A172 (cell line): ENCODE data around the gene HOXB5. TPM values are rescaled to one million over a fixed set of nuclear protein-coding genes. Genes with fewer than 3 reads are reported as not detected.

Experiments
- DNase-seq: peaks from one replicate; pipeline ENCODE4 v3.0.0-alpha.2; 2015; ENCODE audit warnings: low spot score
- total RNA-seq: library from RNA; depleted of rRNA; stranded (reverse); fragments of >200 nt; shearing (Covaris generic); gene quantifications from 2 replicates; pipeline ENCODE4 v1.2.3, GENCODE V29; 2014; rRNA removed

Gene HOXB5
- total RNA-seq = 2.0 and 2.4 TPM in 2 replicates

GRCh38 chr17:48593126-48593829, at the start of gene HOXB5:
Gene HOXB5 (minus strand): TSS chr17:48593779. CDS start chr17:48593682, 97 bp downstream.
- DNase-seq = no peak

DNA sequence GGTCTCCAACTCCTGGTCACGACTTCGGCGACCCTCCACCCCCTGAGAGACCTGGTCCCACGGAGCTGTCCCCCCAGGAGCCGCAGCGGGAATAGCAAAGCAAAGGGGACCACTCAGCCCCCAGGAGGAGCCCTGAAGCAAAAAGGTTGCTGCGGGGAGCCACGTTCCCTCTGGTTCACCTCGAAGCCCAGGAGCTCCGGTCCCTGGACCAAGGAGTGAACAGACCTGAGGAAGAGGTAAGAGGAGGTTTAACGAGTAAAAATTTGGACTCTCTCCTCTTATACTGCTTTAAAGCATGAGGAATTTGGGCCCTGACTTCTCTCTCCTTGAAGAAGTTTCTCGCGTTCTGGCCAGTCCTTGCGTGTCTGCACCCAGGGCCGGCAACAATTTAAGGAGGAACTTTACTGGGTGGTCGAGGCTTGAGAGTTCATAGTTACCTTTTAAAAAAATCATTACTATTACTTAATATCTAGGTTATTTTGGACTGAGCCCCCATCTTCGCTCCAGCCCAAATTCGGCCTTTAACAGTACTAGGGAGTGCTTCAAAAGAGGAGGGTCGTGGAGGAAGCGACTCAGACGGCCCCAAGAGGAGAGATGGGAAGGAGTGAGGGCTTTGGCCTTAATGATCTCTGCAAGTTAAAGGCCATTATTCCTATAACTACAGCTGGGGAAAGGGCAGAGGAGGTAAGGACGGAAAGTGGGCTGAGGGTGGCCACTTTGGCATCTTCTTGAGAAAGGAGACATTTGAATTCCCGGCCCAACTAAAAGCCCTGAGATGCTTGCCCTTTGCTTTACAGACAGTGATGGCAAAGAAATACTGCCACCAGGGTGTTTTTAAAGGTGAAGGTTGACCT, 49.5 kb upstream of the HOXB5 start:
- DNase-seq = no peak

DNA sequence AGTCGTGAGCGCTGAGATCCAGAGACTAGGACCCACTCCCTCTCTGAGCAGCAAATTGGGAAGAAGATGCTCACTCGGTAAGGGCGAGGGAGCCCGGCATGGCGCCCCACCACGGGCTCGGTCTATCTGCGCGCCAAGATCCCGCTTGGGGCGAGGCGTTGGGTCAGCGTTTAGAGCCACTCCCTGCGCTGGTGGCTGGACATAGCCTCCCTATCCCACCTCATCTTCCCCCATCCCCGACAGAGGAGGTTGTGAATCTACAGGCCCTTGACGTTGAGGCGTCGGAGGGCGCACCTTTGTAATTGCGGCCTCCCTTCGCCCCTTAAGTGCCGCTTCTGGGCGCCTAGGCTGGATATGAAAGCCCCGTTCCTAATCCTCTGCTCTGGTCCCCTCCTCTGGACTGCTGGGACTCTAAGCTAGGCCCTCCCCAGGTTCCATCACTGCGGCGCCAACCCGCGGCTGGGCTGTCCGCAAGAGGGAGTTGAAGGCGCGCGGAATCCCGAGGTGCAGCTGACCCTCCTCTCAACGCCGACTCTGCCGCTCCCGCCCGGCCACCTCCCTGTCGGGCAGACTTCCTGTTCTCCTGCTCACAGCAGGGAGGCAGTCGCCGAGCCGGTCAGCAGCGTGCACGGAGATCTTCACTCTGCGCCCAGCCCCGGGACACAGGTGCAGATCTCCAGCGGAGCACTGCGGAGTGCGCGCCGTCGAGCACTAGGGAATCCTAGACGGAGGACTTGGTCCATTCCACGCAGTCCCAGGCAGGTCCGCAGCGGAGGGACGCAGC, 48.7 kb upstream of the HOXB5 start:
- no peak for DNase-seq

DNA sequence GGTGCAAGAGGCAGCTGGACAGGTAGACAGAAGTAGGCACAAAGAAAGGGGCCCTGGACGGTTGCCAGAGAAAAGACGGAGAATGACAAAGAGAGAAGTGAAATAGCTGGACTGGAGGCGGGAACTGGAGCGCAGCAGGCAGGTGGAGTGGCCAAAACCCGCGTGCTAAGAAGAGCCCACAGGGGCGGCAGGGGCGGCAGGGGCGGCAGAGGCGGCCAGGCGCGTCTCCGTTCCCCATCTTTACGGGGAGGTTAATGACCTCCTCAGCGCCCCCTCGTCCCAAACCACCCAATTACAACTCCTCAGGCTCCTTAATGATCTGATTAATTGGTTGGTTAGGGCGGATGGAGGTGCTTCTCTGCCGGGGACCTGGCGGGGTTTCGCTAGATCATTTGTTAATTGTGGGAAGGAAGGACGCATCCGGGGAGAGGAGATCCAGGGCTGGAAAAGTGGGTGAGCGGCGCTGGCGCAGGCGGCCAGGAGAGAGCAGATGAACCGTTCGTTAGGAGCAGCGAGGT, 48.0 kb upstream of the HOXB5 start:
- no peak for DNase-seq

DNA sequence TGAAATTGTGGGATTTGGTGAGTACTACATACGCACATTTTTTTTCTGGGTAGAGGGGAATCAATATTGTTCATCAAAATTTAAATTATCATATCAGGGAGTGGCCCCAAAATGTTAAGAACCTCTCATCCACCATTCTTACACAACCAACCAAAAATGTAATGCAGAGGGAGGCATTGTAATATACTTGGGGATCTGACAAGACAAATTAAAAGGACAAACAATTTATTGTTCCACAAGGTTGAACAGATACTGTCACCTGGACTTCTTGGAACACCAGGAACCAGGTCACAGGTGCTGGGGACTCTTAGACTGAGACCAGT, 47.2 kb upstream of the HOXB5 start:
- DNase-seq = no peak

GRCh38 chr17:48639982-48640857, 46.6 kb upstream of the HOXB5 start:
- no peak for DNase-seq

GRCh38 chr17:48639136-48639535, 45.6 kb upstream of the HOXB5 start:
- DNase-seq = no peak

DNA sequence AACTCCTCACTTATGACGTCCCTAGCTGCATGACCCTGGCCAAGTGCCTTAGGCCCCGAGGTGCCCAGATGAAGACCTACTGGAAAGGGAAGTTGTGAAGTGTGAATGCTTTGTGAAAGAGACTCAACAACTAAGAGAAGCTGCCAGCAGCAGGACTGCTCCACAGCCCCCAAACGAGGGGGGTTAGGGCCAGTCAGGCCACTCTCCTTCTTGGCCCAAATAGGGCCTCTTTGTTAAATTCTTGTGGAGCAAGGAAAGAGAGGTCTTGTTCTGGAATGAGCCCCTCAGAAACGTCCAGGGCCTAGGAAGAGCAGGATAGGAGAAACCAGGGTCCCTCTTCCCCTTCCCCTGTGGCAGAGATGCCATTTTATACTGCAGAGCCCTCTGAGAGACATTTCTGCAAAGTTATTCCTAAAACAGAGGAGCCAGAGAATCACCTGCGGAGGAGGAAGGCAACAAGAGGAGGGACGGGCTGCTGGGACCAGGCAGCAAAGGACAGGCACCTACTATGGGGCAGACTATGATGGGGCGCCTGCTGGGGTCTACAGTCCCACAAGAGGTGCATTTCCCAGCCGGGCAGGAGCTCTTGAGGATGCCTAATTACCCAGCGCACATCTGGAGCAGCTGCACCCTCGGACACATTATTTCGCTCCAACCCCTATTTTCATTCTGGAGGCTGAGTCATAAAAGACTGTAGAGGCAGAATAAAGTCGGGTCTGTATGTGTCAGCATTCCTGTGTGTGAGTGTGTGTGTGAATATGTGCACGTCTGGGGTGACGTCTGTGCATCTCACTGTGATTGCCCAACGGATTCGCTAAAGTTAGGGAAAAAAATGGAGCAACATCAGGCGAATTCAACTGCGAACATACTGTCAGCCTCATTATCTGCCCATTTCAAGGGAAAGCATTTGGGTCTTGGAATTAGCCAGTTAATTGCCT, 44.0 kb upstream of the HOXB5 start:
- peak; percentile 45 for DNase-seq

DNA sequence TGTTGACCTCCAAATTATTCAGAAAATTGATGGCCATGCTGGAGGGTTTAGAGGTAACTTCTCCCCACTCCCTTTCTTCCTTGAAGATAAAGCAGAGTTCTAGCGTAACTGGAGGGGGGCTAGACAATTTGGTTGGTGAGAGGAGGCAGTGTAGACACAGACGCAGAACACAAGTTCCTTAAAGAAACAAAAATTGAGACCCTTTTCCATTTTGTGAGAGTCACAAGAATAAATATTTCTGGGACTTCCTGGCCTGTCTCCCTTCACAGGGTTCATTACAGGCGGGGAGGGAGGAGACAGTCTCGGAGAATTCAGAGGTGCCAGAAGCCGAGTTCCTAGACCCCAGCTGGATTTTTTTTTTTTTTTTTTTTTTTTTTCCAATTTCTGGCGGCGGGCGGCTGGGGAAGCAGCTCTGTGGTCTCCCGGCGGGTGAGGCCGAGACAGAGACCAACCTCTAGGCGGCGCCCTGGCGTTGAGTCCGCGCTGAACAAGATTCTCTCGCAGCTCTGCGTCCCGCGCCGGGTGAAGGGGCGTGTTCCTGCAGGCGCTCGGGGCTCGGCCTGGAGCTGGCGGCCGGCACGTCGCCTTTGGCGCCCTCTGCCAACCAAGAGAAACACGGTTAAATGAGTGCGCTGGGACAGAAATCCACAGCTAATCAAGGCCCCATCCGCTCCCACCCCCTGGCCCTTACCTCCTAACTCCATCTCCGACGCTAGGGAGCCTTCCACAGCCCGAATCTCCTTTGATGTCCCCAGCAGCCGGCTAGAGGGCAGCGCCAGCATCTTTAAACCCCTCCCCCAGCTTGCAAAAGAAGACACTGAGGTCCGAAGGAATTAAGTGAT, 42.8 kb upstream of the HOXB5 start:
- DNase-seq = peak; percentile 39

DNA sequence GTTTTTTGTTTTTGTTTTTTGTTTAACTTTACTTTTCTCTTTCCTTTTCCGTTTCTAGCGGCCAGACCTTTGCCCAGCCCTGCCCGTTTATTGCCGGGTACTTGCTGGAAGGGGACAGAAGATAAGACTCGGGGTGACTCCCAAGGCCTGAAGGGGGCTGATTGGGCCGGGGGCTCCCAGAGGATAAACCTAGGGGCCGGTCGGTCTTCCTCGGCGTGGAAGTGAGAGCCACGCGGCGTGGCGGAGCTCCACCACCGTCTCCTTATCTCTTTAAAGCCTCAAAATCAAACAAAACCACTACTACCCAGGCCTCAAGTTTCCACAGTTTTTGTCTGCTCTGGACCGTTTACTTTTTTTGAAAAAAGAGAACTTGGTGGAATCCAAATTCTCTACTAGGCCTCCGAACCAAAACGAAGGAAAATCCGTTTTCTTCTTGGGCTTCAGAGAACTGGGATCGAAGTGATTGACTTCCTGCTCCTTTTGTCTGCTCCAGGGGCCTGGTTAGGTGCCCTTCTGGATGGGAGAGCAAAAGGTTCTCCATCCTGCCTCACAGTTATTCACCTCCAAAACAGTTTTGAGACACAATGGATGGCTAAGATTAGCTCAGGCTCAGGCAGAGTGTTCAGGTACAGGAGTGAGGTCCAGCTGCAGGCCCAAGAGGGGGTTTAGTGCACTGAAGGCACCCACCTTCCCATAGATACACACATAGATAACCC, 41.1 kb upstream of the HOXB5 start:
- no peak for DNase-seq

DNA sequence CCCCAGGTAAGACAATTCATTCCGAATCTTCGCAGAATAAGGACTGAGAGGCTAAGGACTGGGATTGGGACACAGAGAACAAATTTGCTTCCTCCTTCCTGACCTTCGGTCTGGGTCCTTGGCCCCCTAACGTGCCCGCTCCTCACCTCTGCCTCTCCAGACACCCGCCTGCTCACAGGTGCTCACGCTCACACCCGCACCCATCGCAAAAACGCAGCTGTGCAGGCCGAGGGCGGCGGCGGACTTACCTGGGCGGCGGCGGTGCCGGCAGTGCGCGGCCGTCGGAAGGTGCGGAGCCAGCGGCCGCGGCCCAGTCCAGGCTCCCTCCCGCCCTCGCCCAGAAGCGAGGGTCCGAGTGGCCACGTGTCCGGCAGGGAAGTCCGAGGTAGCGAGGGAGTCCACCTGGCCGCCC, 39.7 kb upstream of the HOXB5 start:
- DNase-seq = no peak

DNA sequence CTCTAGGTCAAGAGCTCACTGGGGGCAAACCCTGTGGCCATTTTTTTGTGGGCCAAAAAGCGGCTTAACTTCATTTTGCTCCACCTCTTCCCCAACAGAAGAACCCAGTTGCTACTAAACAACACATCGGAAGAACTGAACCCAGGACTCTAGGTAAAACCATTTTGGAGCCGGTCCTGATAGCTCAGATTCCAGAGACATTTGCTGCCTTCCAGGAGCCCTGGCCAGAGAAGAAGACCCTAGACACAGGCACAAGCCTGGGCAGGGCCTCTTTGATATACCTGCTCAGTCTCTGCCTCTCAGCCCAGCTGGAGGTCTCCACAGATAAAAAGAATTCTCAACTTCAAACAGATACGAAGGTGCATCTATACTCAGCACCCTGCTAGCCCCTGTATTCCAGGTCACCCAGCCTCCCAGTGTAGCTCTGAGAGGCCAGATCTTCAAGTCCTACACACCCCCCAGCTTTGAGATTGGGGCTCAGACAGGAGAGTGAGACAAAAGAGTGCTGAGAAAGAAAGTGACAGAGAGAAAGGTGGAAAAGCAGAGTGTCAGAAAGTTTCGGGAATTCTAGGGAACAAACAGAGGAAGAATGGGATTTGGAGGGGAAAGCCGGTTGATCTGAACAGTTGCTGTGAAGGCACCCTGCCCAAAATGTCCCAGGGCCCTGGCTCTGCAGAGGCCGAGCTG, 39.1 kb upstream of the HOXB5 start:
- no peak for DNase-seq

DNA sequence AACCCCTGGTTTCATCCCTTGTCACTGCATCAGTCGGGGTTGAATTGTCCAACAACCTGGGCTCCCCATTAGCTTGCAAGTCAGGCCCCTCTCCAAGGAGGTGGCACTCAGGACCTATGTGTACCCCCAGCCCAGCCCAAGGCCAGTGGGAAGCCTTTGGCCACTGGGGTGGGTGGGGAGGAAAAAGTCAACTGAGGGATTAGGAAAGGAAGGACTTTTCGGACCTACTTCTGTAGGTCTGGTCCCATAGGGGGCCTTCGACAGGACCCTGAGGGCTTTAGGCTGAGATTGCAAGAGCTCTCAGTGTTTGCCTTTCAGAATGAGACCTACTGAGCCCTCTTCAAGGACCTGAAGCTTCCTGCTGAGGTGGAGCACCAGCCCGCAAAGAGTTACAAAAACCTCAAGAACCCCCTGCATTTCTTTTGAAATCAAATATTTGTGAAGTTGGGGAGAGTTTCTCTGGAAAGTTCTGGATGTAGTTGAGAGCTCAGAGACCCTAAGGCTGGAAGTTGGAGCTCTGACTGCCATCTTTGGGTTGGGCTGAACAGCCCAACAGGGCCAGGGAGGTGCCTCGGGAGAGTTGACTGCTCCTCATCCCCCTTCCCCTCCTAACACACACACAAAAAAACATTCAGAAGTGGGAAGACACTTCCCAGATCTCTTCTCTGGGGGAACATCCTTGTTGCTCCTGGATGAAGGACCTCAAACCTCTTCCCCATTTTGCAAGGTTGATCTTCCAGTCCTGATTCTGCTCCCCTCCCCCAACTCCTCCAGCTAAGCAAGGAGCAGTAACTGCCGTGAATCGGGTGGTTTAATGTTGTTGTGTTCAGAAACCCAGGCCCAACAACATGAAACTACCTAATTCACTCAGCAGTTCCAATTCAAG, 38.4 kb upstream of the HOXB5 start:
- DNase-seq = no peak

- DNase-seq = no peak
Observed at GRCh38 chr17:48630925-48631692, 37.5 kb upstream of the HOXB5 start.

GRCh38 chr17:48630009-48630924, 36.7 kb upstream of the HOXB5 start:
- no peak for DNase-seq
